Kidney capillary endothelial cell (primary cell): ENCODE measurements around the gene CLASP1.
"Not testable (repeated sequence)": the region's sequence is repeated elsewhere in the genome, so short reads cannot be mapped to it uniquely, and the experiment has no call there.

Source experiments
- DNase-seq: peaks from one replicate; pipeline ENCODE4 v3.0.0-alpha.2; 2018; ENCODE audit warnings: low spot score

CLASP1 gene

GRCh38 chr2:121472470-121472993 lies 176.7 kb downstream of the CLASP1 start:
- DNase-seq = no peak

- no peak for DNase-seq
These were observed 177.5 kb downstream of the CLASP1 start for GRCh38 chr2:121471532-121472469.

GRCh38 chr2:121470917-121471316 lies 178.3 kb downstream of the CLASP1 start:
- no peak for DNase-seq

DNA sequence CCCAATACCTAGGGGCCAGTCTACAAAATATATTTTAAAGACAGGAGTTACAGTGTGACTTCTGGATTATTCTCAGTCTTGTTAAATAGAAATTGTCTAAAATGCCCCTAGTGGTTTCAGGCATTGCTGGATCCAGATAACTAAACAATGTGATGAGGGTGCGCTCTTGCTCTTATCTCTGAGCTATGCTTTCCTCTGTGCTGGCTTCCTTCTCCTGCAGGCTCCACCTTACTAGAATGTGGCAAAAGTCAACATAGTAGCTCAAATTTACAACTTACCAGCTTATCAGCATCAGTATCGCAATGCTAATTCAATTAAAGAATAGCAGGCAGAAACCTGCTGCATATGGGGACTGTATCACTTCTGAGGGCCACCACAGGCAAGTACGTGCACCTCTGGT lies 179.9 kb downstream of the CLASP1 start:
- no peak for DNase-seq

DNA sequence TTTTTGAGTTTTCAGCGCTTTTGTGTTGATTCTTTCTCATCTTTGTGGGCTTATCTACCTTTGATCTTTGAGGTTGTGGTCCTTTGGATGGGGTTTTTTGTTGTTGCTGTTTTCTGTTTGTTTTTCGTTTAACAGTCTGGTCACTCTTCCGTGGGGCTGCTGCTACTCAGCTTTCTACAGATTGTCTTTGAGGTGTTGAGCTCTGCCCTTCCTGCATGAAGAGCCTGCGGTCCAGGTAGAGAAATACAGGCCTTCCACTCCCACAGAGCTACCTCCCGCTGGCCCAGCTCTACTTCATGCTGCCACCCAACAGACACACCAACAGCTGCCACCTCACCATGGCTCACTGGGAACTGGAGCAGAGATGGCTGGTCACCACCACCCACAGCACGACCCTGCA lies 180.3 kb downstream of the CLASP1 start:
- no peak for DNase-seq

GRCh38 chr2:121459291-121459690 lies 190.0 kb downstream of the CLASP1 start:
- DNase-seq = no peak

DNA sequence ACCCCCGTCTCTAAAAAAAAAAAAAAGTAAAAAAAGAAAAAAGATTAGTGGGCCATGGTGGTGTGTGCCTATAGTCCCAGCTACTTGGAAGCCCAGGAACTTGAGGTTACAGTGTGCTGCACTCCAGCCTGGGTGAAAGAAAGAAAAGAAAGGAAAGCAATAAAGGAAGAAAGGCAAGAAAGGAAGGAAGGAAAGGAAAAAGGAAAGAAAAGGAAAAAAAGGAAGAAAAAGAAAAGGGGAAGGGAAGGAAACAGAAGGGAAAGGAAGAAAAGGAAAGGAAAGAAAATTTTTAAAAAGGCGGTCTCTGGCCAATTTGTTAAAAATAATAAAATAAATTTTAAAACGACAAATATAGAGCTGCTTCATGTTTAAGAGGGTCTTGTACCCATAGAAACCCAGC lies 192.9 kb downstream of the CLASP1 start:
- no peak for DNase-seq

- no peak for DNase-seq
These were observed 193.8 kb downstream of the CLASP1 start for GRCh38 chr2:121455446-121455845.

DNA sequence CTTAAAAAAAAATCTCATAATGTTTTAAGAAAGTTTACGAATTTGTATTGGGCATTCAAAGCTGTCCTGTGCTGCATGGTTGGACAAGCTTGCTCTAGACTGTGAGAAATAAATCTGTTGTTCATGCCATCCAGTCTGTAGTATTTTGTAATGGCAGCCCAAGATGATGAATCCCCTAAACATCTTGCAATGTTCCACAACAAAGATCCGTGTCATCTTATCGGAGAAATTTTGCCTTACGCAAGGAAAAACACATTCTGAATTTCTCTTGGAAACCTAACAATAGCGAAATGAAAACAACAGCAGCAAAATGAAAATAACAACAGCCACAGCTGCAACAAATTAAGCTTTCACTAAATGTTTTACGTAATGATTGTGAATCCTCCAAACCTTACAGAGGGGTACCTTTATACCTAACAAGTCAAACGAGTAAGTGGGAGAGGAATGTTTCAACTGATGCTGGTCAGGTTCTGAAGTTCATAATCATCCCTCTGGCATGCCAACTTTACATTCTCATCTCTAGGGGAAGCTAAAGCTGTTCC lies 194.6 kb downstream of the CLASP1 start:
- no peak for DNase-seq

- DNase-seq = no peak
These were observed 197.9 kb downstream of the CLASP1 start for GRCh38 chr2:121451398-121451797.

DNA sequence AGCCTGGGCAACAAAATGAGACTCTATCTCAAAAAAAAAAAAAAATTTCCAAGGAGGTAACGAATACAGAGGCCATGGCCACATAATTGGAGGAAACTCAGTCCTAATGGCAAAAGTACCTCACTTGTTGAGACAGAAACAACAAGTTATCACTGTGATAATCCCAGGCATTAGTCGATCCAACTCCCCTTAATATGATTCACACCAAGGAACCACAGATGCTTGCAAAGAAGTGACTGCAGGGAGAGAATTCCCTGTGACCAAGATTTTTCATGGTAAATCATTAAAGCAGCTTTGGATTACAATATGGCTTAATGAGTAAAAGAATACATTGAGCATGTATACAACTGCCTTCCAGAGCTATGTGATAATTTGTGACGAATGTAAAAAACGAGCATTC lies 199.0 kb downstream of the CLASP1 start:
- DNase-seq = no peak

- no peak for DNase-seq
These were observed 202.5 kb downstream of the CLASP1 start for GRCh38 chr2:121446647-121447241.

GRCh38 chr2:121442889-121443288 lies 206.4 kb downstream of the CLASP1 start:
- no peak for DNase-seq

- DNase-seq = not testable (repeated sequence)
These were observed 211.0 kb downstream of the CLASP1 start for GRCh38 chr2:121438290-121438689.

GRCh38 chr2:121436918-121437317 lies 212.3 kb downstream of the CLASP1 start:
- DNase-seq = no peak

- no peak for DNase-seq
These were observed 213.5 kb downstream of the CLASP1 start for GRCh38 chr2:121435790-121436189.

GRCh38 chr2:121431214-121431613 lies 218.0 kb downstream of the CLASP1 start:
- DNase-seq = no peak

GRCh38 chr2:121429927-121430520 lies 219.2 kb downstream of the CLASP1 start:
- DNase-seq = no peak

GRCh38 chr2:121429119-121429903 lies 220.0 kb downstream of the CLASP1 start:
- DNase-seq = no peak

DNA sequence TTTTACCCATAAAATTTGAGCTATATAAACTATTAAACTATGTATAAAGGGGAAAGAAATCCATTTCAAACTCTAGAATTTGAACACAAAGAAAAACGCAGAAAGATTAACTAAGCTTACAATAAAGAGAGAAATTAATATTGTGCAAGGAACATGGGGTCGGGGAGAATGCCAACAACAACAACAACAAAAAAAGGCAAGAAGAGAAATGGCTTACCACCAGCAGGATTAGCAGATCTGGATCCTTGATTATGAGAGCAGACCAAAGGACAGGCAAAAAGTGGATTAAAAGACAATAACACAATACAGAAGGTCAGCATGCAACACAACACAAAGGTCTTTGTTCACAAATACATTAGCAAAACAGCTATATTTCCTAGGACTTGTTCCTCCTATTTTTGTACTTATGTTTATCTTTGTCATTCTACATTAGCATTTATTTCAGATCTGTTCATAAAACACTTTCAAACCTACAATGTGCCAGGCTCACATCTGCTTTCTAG lies 222.0 kb downstream of the CLASP1 start:
- DNase-seq = no peak

GRCh38 chr2:121420486-121420885 lies 228.8 kb downstream of the CLASP1 start:
- DNase-seq = no peak
